ENCODE data around the gene SPAG9.

SPAG9 gene

DNA sequence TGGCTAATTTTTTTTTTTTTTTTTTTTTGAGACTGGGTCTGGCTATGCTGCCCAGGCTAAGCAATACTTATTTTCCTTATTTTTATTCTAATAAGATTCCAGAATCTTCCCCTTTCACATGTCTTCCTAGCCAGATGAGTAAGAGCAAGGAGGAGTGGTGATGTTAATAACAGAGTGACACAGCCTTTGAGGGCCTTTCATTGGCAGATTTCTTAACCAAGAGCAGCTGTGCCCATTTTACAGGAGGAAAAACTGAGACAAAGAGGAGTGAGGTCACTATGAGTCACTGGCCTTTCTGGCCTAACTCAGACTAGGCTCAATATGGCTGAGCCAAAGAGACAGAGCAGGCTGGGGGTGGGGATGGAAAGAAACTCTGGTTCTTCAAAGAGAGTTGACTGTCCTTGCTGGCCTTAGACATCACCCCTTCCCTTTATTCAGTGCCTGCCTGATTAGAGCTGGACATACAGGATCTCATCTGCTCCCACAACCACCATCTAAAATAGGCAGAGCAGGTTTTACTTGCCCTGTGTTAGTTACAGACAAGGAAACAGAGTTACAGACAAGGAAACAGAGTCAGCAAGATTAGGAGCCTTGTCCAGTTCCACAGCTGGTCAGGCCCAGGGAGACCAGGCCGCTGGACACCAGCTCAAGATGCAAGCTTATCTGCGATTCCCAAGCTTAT is 204.5 kb downstream of the SPAG9 start:
- no peak for DNase-seq

DNA sequence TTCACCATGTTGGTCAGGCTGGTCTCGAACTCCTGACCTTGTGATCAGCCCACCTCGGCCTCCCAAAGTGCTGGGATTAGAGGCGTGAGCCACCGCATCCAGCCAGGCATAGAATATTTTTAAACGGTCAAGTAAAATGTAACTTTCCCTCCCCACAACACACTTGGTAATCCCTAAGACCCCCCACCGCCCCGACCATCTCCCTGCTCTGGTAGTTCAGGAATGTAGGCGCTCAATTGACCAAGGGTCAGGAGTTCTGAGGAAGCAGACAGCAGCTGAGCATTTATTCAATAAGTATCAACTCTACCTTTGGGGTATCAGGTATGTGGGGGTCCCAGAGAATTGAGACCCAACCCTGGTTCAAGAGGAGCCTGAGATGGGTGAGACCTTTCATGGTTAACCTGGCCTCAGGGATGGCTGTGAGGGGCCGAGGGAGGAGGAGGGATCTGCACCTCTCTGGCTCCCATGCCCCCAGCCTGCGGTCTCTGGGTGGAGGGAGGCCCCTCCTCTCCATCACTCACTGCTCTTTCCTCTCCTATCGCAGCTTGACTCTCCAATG is 206.1 kb downstream of the SPAG9 start:
- DNase-seq, result no peak

DNA sequence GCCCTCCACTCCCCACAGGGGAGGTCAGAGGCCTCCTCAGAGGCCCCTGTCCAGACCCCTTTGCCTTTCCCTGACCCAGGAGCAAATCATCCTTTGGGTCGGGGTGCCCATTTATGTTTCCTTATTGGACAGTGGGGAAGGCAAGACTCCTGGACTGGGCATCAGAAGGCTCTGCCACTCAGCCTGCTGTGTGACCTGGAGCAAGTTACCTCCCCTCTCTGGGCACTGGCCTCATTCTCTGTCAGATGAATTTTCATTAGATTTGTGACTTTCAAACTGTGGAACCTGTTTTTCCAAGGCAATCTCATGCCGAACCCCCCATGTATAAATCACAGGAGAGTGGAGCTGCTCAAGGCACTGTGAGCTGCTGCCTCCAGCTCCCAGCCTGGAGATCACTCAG is 207.5 kb downstream of the SPAG9 start:
- DNase-seq, result no peak
